Smooth muscle cell (in vitro differentiated cells): ENCODE measurements around the gene MED10. TPM values are rescaled to one million over a fixed set of nuclear protein-coding genes. Genes with fewer than 3 reads are reported as not detected.

Source experiments
- DNase-seq: peaks from one replicate; lab custom pipeline; 2025; ENCODE audit not compliant: unreplicated experiment; lab: John Stamatoyannopoulos, UW
- H2AFZ ChIP-seq: fragments of 200-600 bp; sonication (generic); 2 replicates; pipeline ENCODE4 v1.6.0; 2016; ENCODE audit warnings: antibody characterized with exemption, low read depth, mild to moderate bottlenecking
- H3F3A ChIP-seq: fragments of 200-600 bp; sonication (generic); 2 replicates; pipeline ENCODE4 v1.6.0; 2017; ENCODE audit warnings: antibody characterized with exemption, low read depth
- H3K27ac ChIP-seq: fragments of 200-600 bp; sonication (generic); 2 replicates; pipeline ENCODE4 v1.5.1; 2016; ENCODE audit warnings: low read depth, mild to moderate bottlenecking
- H3K27me3 ChIP-seq: fragments of 200-600 bp; sonication (generic); 2 replicates; pipeline ENCODE4 v1.6.1; 2016; ENCODE audit warnings: low read depth, mild to moderate bottlenecking
- H3K36me3 ChIP-seq: fragments of 200-600 bp; sonication (generic); 2 replicates; pipeline ENCODE4 v1.5.1; 2016; ENCODE audit warnings: low read depth
- H3K4me1 ChIP-seq: fragments of 200-600 bp; sonication (generic); 2 replicates; pipeline ENCODE4 v1.5.1; 2016; ENCODE audit warnings: low read depth
- H3K4me2 ChIP-seq: fragments of 200-600 bp; sonication (generic); 2 replicates; pipeline ENCODE4 v1.6.0; 2016; ENCODE audit warnings: mild to moderate bottlenecking
- H3K4me3 ChIP-seq: fragments of 200-600 bp; sonication (generic); 2 replicates; pipeline ENCODE4 v1.5.1; 2016; ENCODE audit warnings: mild to moderate bottlenecking
- H3K79me2 ChIP-seq: fragments of 200-600 bp; sonication (generic); 2 replicates; pipeline ENCODE4 v1.6.0; 2016; ENCODE audit warnings: low read depth, mild to moderate bottlenecking
- H3K9ac ChIP-seq: fragments of 200-600 bp; sonication (generic); 2 replicates; pipeline ENCODE4 v1.6.0; 2016; ENCODE audit warnings: low read depth
- H3K9me3 ChIP-seq: fragments of 200-600 bp; sonication (generic); replicated peaks from 2 replicates; pipeline ENCODE4 v1.5.1; 2016; ENCODE audit warnings: low read depth
- H4K20me1 ChIP-seq: fragments of 200-600 bp; sonication (generic); 2 replicates; pipeline ENCODE4 v1.6.0; 2016; ENCODE audit warnings: low read depth
- WGBS: methylation state at CpG from one replicate; pipeline ENCODE4 v1.1.7; 2016; ENCODE audit warnings: low lambda C conversion rate; 5-methylcytosine and 5-hydroxymethylcytosine counted together
- polyA plus RNA-seq: library from polyadenylated mRNA; unstranded; fragments of >200 nt; fragmentation: Nextera tagmentation; extraction: Ambion mirVana; gene quantifications from 2 replicates; pipeline ENCODE4 v1.2.1, GENCODE V29; 2016
- total RNA-seq: library from RNA; depleted of rRNA; stranded (reverse); fragments of >200 nt; gene quantifications from 2 replicates; pipeline ENCODE4 v1.2.3, GENCODE V29; 2014
- TF ChIP-seq, protein P1 (sequence below): fragments of 200-600 bp; sonication (generic); IDR thresholded peaks from 2 replicates; pipeline ENCODE4 v1.5.1; 2017; ENCODE audit warnings: borderline replicate concordance, mild to moderate bottlenecking, antibody characterized with exemption; ENCODE audit not compliant: insufficient read depth, poor library complexity, severe bottlenecking

The MED10 gene
- total and polyA plus RNA-seq, 2 experiments from 2014 or later: 23.0 to 96.2 TPM

DNA sequence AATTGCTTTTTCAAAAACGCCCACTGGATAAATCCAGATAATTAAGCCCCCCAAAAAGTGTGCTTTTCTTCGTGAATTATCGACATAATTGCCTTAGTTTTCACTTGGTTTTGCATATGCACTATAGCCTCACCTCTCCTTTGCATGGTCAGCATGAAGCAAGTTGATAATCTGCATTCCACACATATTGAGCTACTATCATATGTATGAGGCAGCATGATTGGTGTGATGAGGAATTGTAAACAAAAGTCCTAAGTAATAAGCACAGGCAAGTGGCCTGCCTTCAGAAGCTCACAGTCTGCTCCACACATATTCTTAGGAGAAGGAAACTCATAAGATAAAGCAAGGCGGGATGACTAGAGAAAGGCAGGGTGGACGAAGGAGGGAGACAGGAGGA, 33.8 kb downstream of the MED10 start:
- Histone ChIP-seq H3K4me2 (no peak overlapping the region), H3K27me3 (no peaks in the 10 kb centered on the region), H3K4me1 (no peaks in the 10 kb centered on the region), H3K4me3 (no peak overlapping the region), H4K20me1 (no peaks in the 10 kb centered on the region), H3K27ac (no peak overlapping the region), H3K36me3 (no peaks in the 10 kb centered on the region), H3K9me3 (no peaks in the 10 kb centered on the region), H3K9ac (no peak overlapping the region), H2AFZ (no peak overlapping the region), H3K79me2 (no peaks in the 10 kb centered on the region), H3F3A (no peaks in the 10 kb centered on the region)
- DNase-seq: no peak
- TF ChIP-seq, protein P1, sequence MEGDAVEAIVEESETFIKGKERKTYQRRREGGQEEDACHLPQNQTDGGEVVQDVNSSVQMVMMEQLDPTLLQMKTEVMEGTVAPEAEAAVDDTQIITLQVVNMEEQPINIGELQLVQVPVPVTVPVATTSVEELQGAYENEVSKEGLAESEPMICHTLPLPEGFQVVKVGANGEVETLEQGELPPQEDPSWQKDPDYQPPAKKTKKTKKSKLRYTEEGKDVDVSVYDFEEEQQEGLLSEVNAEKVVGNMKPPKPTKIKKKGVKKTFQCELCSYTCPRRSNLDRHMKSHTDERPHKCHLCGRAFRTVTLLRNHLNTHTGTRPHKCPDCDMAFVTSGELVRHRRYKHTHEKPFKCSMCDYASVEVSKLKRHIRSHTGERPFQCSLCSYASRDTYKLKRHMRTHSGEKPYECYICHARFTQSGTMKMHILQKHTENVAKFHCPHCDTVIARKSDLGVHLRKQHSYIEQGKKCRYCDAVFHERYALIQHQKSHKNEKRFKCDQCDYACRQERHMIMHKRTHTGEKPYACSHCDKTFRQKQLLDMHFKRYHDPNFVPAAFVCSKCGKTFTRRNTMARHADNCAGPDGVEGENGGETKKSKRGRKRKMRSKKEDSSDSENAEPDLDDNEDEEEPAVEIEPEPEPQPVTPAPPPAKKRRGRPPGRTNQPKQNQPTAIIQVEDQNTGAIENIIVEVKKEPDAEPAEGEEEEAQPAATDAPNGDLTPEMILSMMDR: no peak
- 80% methylated on average over 5 of the region's 5 CpGs for WGBS

DNA sequence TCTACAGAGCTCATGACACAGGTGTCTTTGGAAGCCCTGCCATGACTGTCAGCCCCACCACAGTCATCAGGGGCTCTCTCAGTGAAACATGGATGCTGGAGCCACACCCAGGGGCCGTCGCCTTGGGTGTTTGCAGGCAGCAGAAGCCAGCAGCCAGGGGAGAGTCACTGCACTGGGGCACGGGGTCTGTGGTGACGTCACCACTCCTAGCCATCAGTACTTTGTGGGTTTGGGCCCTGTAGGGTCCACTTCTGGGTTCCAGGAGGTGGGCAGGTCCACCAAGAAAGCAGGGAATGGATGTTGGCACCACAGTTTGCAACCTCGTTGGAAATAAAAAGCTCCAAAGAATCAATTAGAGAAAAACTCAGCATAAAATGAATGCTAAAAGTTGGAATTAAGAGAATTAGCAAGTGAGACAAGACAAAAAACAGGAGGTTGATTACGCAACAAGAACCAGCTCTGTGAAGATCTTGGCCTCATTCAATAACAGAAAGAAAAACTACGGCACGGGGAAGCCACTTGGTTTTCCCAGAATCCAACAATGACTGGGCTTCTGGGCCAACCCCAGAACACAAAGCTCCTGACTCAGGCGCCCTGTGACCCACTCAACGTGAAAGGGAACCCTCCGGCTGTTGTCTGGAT, 34.3 kb downstream of the MED10 start:
- TF ChIP-seq, protein P1: no peak
- Histone ChIP-seq H3K9ac (no peak overlapping the region), H3K4me2 (no peak overlapping the region), H3K4me3 (no peak overlapping the region), H3K9me3 (no peaks in the 10 kb centered on the region), H3K27me3 (no peaks in the 10 kb centered on the region), H3K79me2 (no peaks in the 10 kb centered on the region), H3K4me1 (no peaks in the 10 kb centered on the region), H3K36me3 (no peaks in the 10 kb centered on the region), H2AFZ (no peak overlapping the region), H3K27ac (no peak overlapping the region), H3F3A (no peaks in the 10 kb centered on the region), H4K20me1 (no peaks in the 10 kb centered on the region)
- WGBS: 84% methylated on average over 11 of the region's 11 CpGs
- DNase-seq: no peak

DNA sequence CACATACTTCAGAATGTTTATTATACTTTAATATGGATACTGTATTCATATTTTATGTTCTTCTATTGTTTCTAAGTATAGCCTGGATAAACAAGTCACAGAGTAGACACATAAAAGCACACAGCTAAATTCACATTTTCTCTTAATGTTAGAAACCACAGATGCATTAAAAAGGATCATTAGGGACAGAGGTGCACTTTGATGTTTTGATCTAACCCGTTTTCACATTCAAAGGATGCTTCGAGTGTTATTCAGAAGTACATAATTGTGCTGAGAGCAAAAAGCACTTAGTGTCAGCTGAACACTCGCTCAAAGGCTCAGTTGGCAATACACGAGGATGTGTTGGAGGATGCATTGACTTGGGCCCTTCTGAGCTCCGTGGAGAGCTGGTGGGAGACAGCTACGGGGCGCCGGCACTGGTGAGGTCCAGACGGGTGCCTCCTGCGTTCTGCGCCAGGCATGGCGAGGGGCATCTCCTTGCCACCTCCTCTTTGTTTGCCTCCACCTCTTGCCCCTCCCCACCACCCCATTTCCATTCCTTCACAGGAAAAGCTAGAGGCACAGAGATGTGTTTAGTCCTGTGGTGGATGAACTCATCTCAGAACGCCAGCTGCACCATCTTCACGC, 35.5 kb downstream of the MED10 start:
- TF ChIP-seq, protein P1: no peak
- Histone ChIP-seq H3K9me3 (no peaks in the 10 kb centered on the region), H3F3A (no peaks in the 10 kb centered on the region), H3K27me3 (no peaks in the 10 kb centered on the region), H3K4me3 (no peak overlapping the region), H3K79me2 (no peaks in the 10 kb centered on the region), H3K4me1 (no peaks in the 10 kb centered on the region), H2AFZ (no peak overlapping the region), H3K27ac (no peak overlapping the region), H3K36me3 (no peaks in the 10 kb centered on the region), H4K20me1 (no peaks in the 10 kb centered on the region), H3K4me2 (no peak overlapping the region), H3K9ac (no peak overlapping the region)
- WGBS: 86% methylated on average over 14 of the region's 14 CpGs
- DNase-seq: no peak

DNA sequence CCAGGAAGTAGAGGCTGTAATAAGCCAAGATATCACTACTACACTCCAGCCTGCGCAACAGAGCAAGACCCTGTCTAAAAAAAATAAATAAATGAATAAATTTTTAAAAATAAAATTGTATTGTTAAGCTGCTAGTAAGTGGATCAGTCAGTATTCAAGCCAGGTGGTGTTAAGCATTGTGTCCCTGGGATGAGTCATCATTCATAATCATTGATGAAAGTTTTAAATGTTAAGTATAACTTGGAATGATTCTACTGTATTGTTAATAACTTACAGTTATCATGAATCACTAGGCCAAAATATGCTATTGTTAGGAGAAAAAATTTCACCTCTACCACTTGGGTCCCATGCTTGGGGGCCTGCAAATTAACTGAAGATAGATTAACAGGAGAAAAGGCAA, 38.2 kb downstream of the MED10 start:
- no peak overlapping the region for H3K27ac ChIP-seq
- no peaks in the 10 kb centered on the region for H4K20me1 ChIP-seq
- no peak overlapping the region for H3K9ac ChIP-seq
- no peak for DNase-seq
- H2AFZ ChIP-seq: no peak overlapping the region
- H3K79me2 ChIP-seq: no peaks in the 10 kb centered on the region
- H3K4me3 ChIP-seq: no peak overlapping the region
- 96% methylated on average over 1 of the region's 1 CpG for WGBS
- H3K27me3 ChIP-seq: no peaks in the 10 kb centered on the region
- no peaks in the 10 kb centered on the region for H3K36me3 ChIP-seq
- TF ChIP-seq, protein P1: no peak
- no peak overlapping the region for H3K4me2 ChIP-seq
- no peaks in the 10 kb centered on the region for H3K9me3 ChIP-seq
- H3F3A ChIP-seq: no peaks in the 10 kb centered on the region
- no peaks in the 10 kb centered on the region for H3K4me1 ChIP-seq
